SK-N-SH (cell line): Measurements from ENCODE around the gene LIN52. TPM values are rescaled to one million over a fixed set of nuclear protein-coding genes. Genes with fewer than 3 reads are reported as not detected.

Experiments
- CTCF ChIA-PET: fragments of 300-600, 350-600 bp; formaldehyde crosslinking; extraction: SDS; loops from one replicate; lab custom pipeline; 2021; lab: Yijun Ruan, JAX
- POLR2A ChIA-PET: fragments of 350-600 bp; sonication (Branson Sonifier 250); formaldehyde crosslinking; extraction: SDS; loops from one replicate; lab custom pipeline; 2020; ENCODE audit warnings: antibody characterized with exemption, inconsistent platforms; lab: Yijun Ruan, JAX
- DNase-seq: peaks from one replicate; pipeline ENCODE4 v3.0.0; 2012
- H2AFZ ChIP-seq: fragments of 200-600 bp; sonication (generic); 2 replicates; pipeline ENCODE4 v1.8.1; 2016; ENCODE audit warnings: antibody characterized with exemption, mild to moderate bottlenecking, low read depth
- H3F3A ChIP-seq: fragments of 200-600 bp; sonication (generic); replicated peaks from 2 replicates; pipeline ENCODE3; 2016; ENCODE audit warnings: antibody characterized with exemption, mild to moderate bottlenecking; ENCODE audit not compliant: insufficient read depth
- H3K27ac ChIP-seq, 2 experiments: fragments of 200-500 bp in 1 of 2; fragments of 200-600 bp in 1 of 2; sonication (Bioruptor generic) in 1 of 2; sonication (generic), shearing (Covaris generic) in 1 of 2; 2 replicates each; pipeline versions ENCODE4 v1.5.1 to v1.6.1; 2014 to 2016; ENCODE audit warnings: low read depth in 2 of 2, inconsistent platforms in 1 of 2, low read length in 1 of 2, mild to moderate bottlenecking in 1 of 2, mixed read lengths in 1 of 2
- H3K27me3 ChIP-seq: fragments of 200-600 bp; sonication (generic), shearing (Covaris generic); 2 replicates; pipeline ENCODE4 v1.6.1; 2016; ENCODE audit warnings: mixed run types; ENCODE audit not compliant: insufficient read depth
- H3K36me3 ChIP-seq, 2 experiments: fragments of 200-500 bp in 1 of 2; fragments of 200-600 bp in 1 of 2; sonication (Bioruptor generic) in 1 of 2; sonication (generic) in 1 of 2; replicated peaks in 1 of 2; 2 replicates each; pipeline versions ENCODE3 to v1.5.1; 2014 to 2016; ENCODE audit warnings: low read length in 1 of 2, mild to moderate bottlenecking in 1 of 2; ENCODE audit not compliant: insufficient read depth in 2 of 2, control insufficient read depth in 1 of 2
- H3K4me1 ChIP-seq, 2 experiments: fragments of 200-500 bp in 1 of 2; fragments of 200-600 bp in 1 of 2; sonication (Bioruptor generic) in 1 of 2; sonication (generic), shearing (Covaris generic) in 1 of 2; 2 replicates each; pipeline versions ENCODE4 v1.5.1 to v1.6.1; 2014 to 2016; ENCODE audit warnings: low read depth in 1 of 2, low read length in 1 of 2, mixed run types in 1 of 2; ENCODE audit not compliant: insufficient read depth in 2 of 2, control insufficient read depth in 1 of 2
- H3K4me2 ChIP-seq: fragments of 200-600 bp; sonication (generic), shearing (Covaris generic); 2 replicates; pipeline ENCODE4 v1.6.1; 2017; ENCODE audit warnings: mixed run types
- H3K4me3 ChIP-seq, 2 experiments: fragments of 200-500 bp in 1 of 2; fragments of 200-600 bp in 1 of 2; sonication (Bioruptor generic) in 1 of 2; sonication (generic), shearing (Covaris generic) in 1 of 2; 2 replicates each; pipeline versions ENCODE4 v1.5.1 to v1.8.1; 2014 to 2016; ENCODE audit warnings: low read depth in 2 of 2, inconsistent platforms in 1 of 2, low read length in 1 of 2, mild to moderate bottlenecking in 1 of 2, mixed read lengths in 1 of 2, moderate library complexity in 1 of 2
- H3K79me2 ChIP-seq: fragments of 200-600 bp; sonication (generic); 2 replicates; pipeline ENCODE4 v1.8.1; 2017; ENCODE audit warnings: mild to moderate bottlenecking; ENCODE audit not compliant: insufficient read depth
- H3K9ac ChIP-seq: fragments of 200-600 bp; sonication (generic); 2 replicates; pipeline ENCODE4 v1.6.1; 2017; ENCODE audit warnings: mixed run types
- H3K9me2 ChIP-seq: fragments of 200-600 bp; sonication (generic); 2 replicates; pipeline ENCODE4 v1.6.1; 2017; ENCODE audit warnings: mixed run types
- H3K9me3 ChIP-seq: fragments of 200-600 bp; sonication (generic); 2 replicates; pipeline ENCODE4 v1.6.1; 2017; ENCODE audit warnings: mixed run types, mild to moderate bottlenecking, moderate library complexity
- H4K20me1 ChIP-seq: fragments of 200-600 bp; sonication (generic); 2 replicates; pipeline ENCODE4 v1.6.1; 2017; ENCODE audit warnings: mild to moderate bottlenecking, mixed run types; ENCODE audit not compliant: insufficient read depth
- CHD2 ChIP-seq: fragments of 150-350 bp; IDR thresholded peaks from 2 replicates; pipeline ENCODE4 v1.6.1; 2018; ENCODE audit warnings: low read length; ENCODE audit not compliant: partially characterized antibody
- ELF1 ChIP-seq: IDR thresholded peaks from 2 replicates; pipeline ENCODE4 v1.4.0; 2012
- EZH2phosphoT487 ChIP-seq: fragments of 200-600 bp; sonication (generic); IDR thresholded peaks from 2 replicates; pipeline ENCODE4 v1.6.1; 2017; ENCODE audit warnings: low read depth, mixed run types, mild to moderate bottlenecking, antibody characterized with exemption, moderate library complexity, borderline replicate concordance
- FOSL2 ChIP-seq: IDR thresholded peaks from 2 replicates; pipeline ENCODE4 v1.4.0; 2012; ENCODE audit warnings: low read depth, mild to moderate bottlenecking, moderate library complexity, borderline replicate concordance
- GABPA ChIP-seq: IDR thresholded peaks from 2 replicates; pipeline ENCODE4 v1.4.0; 2012; ENCODE audit warnings: low read depth, mild to moderate bottlenecking
- GATA2 ChIP-seq: sonication (generic); formaldehyde crosslinking; IDR thresholded peaks from 2 replicates; pipeline ENCODE4 v1.5.0; 2020; ENCODE audit warnings: mild to moderate bottlenecking, missing genetic modification reagents
- JUND ChIP-seq: IDR thresholded peaks from 2 replicates; pipeline ENCODE4 v1.4.0; 2012
- MXI1 ChIP-seq: IDR thresholded peaks from 2 replicates; pipeline ENCODE4 v1.6.1; 2012; ENCODE audit warnings: mild to moderate bottlenecking, low read depth, low read length, improper control_type of control experiment
- NFIC ChIP-seq: IDR thresholded peaks from 2 replicates; pipeline ENCODE4 v1.4.0; 2012; ENCODE audit warnings: borderline replicate concordance
- RAD21 ChIP-seq: IDR thresholded peaks from 2 replicates; pipeline ENCODE4 v1.6.1; 2012; ENCODE audit warnings: mild to moderate bottlenecking, low read length
- RCOR1 ChIP-seq: fragments of 150-350 bp; IDR thresholded peaks from 2 replicates; pipeline ENCODE4 v1.6.1; 2017; ENCODE audit warnings: antibody characterized with exemption, low read length
- RFX5 ChIP-seq: IDR thresholded peaks from 2 replicates; pipeline ENCODE4 v1.6.1; 2012; ENCODE audit warnings: mild to moderate bottlenecking, improper control_type of control experiment, low read length
- SIN3A ChIP-seq: IDR thresholded peaks from 2 replicates; pipeline ENCODE4 v1.6.1; 2012; ENCODE audit warnings: low read depth, mild to moderate bottlenecking, low read length, moderate library complexity, borderline replicate concordance
- TCF12 ChIP-seq: IDR thresholded peaks from 2 replicates; pipeline ENCODE4 v1.4.0; 2012
- TEAD4 ChIP-seq: IDR thresholded peaks from 2 replicates; pipeline ENCODE4 v1.4.0; 2012; ENCODE audit warnings: mild to moderate bottlenecking, borderline replicate concordance; ENCODE audit not compliant: insufficient read depth
- WGBS: methylation state at CpG from one replicate; pipeline ENCODE4 v1.1.6; 2017; ENCODE audit warnings: low lambda C conversion rate; 5-methylcytosine and 5-hydroxymethylcytosine counted together
- polyA plus RNA-seq, 3 experiments: library from polyadenylated mRNA; depleted of rRNA; stranded (reverse); fragments of >200 nt; gene quantifications; 2 replicates each; pipeline ENCODE4 v1.2.3, GENCODE V29; 2012
- TF ChIP-seq, protein P1 (sequence below): fragments of 150-350 bp; IDR thresholded peaks from 2 replicates; pipeline ENCODE4 v1.6.1; 2017; ENCODE audit warnings: antibody characterized with exemption, low read length, low read depth, borderline replicate concordance
- TF ChIP-seq, protein P2 (sequence below): IDR thresholded peaks from 2 replicates; pipeline ENCODE4 v1.6.1; 2012; ENCODE audit warnings: mild to moderate bottlenecking, low read depth, low read length, moderate library complexity
- TF ChIP-seq, protein P3 (sequence below): fragments of 150-350 bp; IDR thresholded peaks from 2 replicates; pipeline ENCODE4 v1.6.1; 2016; ENCODE audit warnings: mild to moderate bottlenecking, low read depth, low read length
- TF ChIP-seq, protein P4 (sequence below): fragments of 200-600 bp; sonication (generic); IDR thresholded peaks from 2 replicates; pipeline ENCODE4 v1.6.1; 2017; ENCODE audit warnings: antibody characterized with exemption, mild to moderate bottlenecking, moderate library complexity

The LIN52 gene
- polyA plus RNA-seq, 1 of the 3 experiments (the other 2 are of a cell fraction): 4.9 TPM

DNA sequence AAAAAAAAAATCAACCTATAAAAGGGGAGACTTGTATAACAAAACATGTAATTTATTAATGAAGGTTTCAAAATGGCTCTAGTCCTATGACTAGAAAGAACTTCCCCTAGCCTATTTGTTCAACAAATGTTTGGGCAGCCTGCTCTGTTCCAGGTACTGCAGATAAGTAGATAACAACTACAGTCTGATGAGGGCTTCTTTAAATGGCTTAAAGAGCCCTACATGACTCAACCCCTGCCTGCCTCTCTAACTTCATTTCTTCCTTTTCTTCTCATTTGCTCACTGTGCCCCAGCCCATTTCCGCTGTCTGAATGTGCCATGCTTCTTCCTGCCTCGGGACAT lies 22.0 kb upstream of the LIN52 start:
- H4K20me1 ChIP-seq: no peaks in the 10 kb centered on the region
- H3K9me3 ChIP-seq: no peaks in the 10 kb centered on the region
- no peak for DNase-seq
- no peaks in the 10 kb centered on the region for H3K27me3 ChIP-seq
- H3K4me1 ChIP-seq: peaks cover 0 to 4% of the 10 kb centered on the region in 2 experiments; a peak in 1 of 4 replicates
- POLR2A ChIA-PET: no interaction called here
- no peaks in the 10 kb centered on the region for H3K9me2 ChIP-seq
- H2AFZ ChIP-seq: no peak overlapping the region
- peaks cover 9 to 24% of the 10 kb centered on the region in 2 experiments for H3K36me3 ChIP-seq
- H3K4me3 ChIP-seq: no peak overlapping the region
- WGBS: 61% methylated on average over 2 of the region's 2 CpGs
- H3K9ac ChIP-seq: no peak overlapping the region
- CTCF ChIA-PET: no interaction called here
- no peak overlapping the region for H3K4me2 ChIP-seq
- TF ChIP-seq GATA2 (CRISPR knock-in tag) (no peak), SIN3A (no peak)
- TF ChIP-seq, protein P1, sequence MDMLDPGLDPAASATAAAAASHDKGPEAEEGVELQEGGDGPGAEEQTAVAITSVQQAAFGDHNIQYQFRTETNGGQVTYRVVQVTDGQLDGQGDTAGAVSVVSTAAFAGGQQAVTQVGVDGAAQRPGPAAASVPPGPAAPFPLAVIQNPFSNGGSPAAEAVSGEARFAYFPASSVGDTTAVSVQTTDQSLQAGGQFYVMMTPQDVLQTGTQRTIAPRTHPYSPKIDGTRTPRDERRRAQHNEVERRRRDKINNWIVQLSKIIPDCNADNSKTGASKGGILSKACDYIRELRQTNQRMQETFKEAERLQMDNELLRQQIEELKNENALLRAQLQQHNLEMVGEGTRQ: no peak
- H3K79me2 ChIP-seq: no peaks in the 10 kb centered on the region
- H3K27ac ChIP-seq: no peak overlapping the region
- H3F3A ChIP-seq: peaks cover 15% of the 10 kb centered on the region

DNA sequence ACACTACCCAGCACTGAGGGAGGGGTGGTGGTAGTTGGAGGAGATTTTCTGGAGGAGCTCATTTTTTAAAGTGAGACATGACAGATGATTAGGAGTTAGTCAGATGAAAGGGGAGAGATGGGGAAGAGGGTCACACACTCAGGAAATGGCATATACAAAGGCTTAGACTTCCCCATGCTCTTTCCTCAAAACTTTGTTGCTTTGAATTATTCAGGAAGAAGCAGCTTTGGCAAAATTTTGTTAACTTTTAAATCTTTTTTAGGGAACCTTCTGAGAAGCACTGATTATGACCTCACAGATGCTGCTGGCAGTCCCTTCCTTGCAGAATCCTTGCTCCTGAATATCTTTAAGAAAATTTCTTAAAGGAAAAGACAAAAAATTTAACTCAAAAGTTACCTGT lies 20.3 kb upstream of the LIN52 start:
- no peak overlapping the region for H2AFZ ChIP-seq
- no peak overlapping the region for H3K4me2 ChIP-seq
- H3K36me3 ChIP-seq: peaks cover 9 to 14% of the 10 kb centered on the region in 2 experiments
- no peaks in the 10 kb centered on the region for H3K9me3 ChIP-seq
- peaks cover 0 to 4% of the 10 kb centered on the region in 2 experiments; a peak in 1 of 4 replicates for H3K4me1 ChIP-seq
- peaks cover 15% of the 10 kb centered on the region for H3F3A ChIP-seq
- H3K27me3 ChIP-seq: no peaks in the 10 kb centered on the region
- no peak overlapping the region for H3K9ac ChIP-seq
- H3K9me2 ChIP-seq: no peaks in the 10 kb centered on the region
- DNase-seq: no peak
- H3K4me3 ChIP-seq: no peak overlapping the region
- ChIA-PET CTCF (no interaction called here), POLR2A (no interaction called here)
- H3K79me2 ChIP-seq: no peaks in the 10 kb centered on the region
- TF ChIP-seq, protein P2, sequence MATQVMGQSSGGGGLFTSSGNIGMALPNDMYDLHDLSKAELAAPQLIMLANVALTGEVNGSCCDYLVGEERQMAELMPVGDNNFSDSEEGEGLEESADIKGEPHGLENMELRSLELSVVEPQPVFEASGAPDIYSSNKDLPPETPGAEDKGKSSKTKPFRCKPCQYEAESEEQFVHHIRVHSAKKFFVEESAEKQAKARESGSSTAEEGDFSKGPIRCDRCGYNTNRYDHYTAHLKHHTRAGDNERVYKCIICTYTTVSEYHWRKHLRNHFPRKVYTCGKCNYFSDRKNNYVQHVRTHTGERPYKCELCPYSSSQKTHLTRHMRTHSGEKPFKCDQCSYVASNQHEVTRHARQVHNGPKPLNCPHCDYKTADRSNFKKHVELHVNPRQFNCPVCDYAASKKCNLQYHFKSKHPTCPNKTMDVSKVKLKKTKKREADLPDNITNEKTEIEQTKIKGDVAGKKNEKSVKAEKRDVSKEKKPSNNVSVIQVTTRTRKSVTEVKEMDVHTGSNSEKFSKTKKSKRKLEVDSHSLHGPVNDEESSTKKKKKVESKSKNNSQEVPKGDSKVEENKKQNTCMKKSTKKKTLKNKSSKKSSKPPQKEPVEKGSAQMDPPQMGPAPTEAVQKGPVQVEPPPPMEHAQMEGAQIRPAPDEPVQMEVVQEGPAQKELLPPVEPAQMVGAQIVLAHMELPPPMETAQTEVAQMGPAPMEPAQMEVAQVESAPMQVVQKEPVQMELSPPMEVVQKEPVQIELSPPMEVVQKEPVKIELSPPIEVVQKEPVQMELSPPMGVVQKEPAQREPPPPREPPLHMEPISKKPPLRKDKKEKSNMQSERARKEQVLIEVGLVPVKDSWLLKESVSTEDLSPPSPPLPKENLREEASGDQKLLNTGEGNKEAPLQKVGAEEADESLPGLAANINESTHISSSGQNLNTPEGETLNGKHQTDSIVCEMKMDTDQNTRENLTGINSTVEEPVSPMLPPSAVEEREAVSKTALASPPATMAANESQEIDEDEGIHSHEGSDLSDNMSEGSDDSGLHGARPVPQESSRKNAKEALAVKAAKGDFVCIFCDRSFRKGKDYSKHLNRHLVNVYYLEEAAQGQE: no peak
- no peak for TF ChIP-seq NFIC
- TF ChIP-seq FOSL2: no peak
- TF ChIP-seq TCF12: no peak
- TF ChIP-seq RFX5: no peak
- TF ChIP-seq, protein P3, sequence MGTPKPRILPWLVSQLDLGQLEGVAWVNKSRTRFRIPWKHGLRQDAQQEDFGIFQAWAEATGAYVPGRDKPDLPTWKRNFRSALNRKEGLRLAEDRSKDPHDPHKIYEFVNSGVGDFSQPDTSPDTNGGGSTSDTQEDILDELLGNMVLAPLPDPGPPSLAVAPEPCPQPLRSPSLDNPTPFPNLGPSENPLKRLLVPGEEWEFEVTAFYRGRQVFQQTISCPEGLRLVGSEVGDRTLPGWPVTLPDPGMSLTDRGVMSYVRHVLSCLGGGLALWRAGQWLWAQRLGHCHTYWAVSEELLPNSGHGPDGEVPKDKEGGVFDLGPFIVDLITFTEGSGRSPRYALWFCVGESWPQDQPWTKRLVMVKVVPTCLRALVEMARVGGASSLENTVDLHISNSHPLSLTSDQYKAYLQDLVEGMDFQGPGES: no peak
- no peak for TF ChIP-seq TEAD4
- TF ChIP-seq GABPA: no peak
- TF ChIP-seq RAD21: no peak
- TF ChIP-seq MXI1: no peak
- no peak for TF ChIP-seq EZH2phosphoT487
- no peak for TF ChIP-seq RCOR1
- TF ChIP-seq, protein P4, sequence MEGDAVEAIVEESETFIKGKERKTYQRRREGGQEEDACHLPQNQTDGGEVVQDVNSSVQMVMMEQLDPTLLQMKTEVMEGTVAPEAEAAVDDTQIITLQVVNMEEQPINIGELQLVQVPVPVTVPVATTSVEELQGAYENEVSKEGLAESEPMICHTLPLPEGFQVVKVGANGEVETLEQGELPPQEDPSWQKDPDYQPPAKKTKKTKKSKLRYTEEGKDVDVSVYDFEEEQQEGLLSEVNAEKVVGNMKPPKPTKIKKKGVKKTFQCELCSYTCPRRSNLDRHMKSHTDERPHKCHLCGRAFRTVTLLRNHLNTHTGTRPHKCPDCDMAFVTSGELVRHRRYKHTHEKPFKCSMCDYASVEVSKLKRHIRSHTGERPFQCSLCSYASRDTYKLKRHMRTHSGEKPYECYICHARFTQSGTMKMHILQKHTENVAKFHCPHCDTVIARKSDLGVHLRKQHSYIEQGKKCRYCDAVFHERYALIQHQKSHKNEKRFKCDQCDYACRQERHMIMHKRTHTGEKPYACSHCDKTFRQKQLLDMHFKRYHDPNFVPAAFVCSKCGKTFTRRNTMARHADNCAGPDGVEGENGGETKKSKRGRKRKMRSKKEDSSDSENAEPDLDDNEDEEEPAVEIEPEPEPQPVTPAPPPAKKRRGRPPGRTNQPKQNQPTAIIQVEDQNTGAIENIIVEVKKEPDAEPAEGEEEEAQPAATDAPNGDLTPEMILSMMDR: no peak
- TF ChIP-seq JUND: no peak
- no peak for TF ChIP-seq ELF1
- TF ChIP-seq CHD2: no peak
- no peak overlapping the region for H3K27ac ChIP-seq
- H4K20me1 ChIP-seq: no peaks in the 10 kb centered on the region
